T47D (cell line): ENCODE results near the gene NECAB2.

Experiments used
- DNase-seq, 2 experiments: peaks; one replicate each; pipeline versions ENCODE4 v3.0.0 to v3.0.0-alpha.2; 2011 to 2012; ENCODE audit warnings: low read depth in 1 of 2, low spot score in 1 of 2
- JUND ChIP-seq: IDR thresholded peaks from 2 replicates; pipeline ENCODE4 v1.6.1; 2012; ENCODE audit warnings: low read depth
- in situ Hi-C: cut with HindIII; loops from 2 replicates; pipeline ENCODE4 v1.10.0; 2016; ENCODE audit warnings: low sequenced_read_pairs, low pct_unique_long_range_greater_than_20kb

NECAB2 gene

GRCh38 chr16:83977056-83977815 lies 9.2 kb downstream of the NECAB2 start:
- no peak for TF ChIP-seq JUND
- no peak for DNase-seq
- in situ Hi-C loops: no loop called here

GRCh38 chr16:83978401-83978904 lies 10.4 kb downstream of the NECAB2 start:
- in situ Hi-C loops: no loop called here
- no peak for DNase-seq
- no peak for TF ChIP-seq JUND

- no peak for DNase-seq
- in situ Hi-C loops: no loop called here
- no peak for TF ChIP-seq JUND
Measured at GRCh38 chr16:83979441-83979840, 11.4 kb downstream of the NECAB2 start.

- in situ Hi-C loops: no loop called here
- TF ChIP-seq JUND: no peak
- no peak for DNase-seq
Measured at GRCh38 chr16:83980794-83981193, 12.8 kb downstream of the NECAB2 start.

GRCh38 chr16:83981799-83982198 lies 13.8 kb downstream of the NECAB2 start:
- no peak for DNase-seq
- TF ChIP-seq JUND: no peak
- in situ Hi-C loops: no loop called here

GRCh38 chr16:83983491-83983890 lies 15.4 kb downstream of the NECAB2 start:
- no peak for DNase-seq
- no peak for TF ChIP-seq JUND
- in situ Hi-C loops: no loop called here

GRCh38 chr16:83989300-83989699 lies 21.3 kb downstream of the NECAB2 start:
- in situ Hi-C loops: no loop called here
- TF ChIP-seq JUND: no peak

GRCh38 chr16:83990492-83990891 lies 22.4 kb downstream of the NECAB2 start:
- no peak for TF ChIP-seq JUND
- no peak for DNase-seq
- in situ Hi-C loops: no loop called here

More at GRCh38 chr16:83989300-83989699, 21.3 kb downstream of the NECAB2 start:
- DNase-seq: no peak

- in situ Hi-C loops: no loop called here
Measured at GRCh38 chr16:83992624-83993023, 24.6 kb downstream of the NECAB2 start.

GRCh38 chr16:83994087-83994486 lies 26.0 kb downstream of the NECAB2 start:
- TF ChIP-seq JUND: no peak
- DNase-seq: peak in 1 of 2 experiments; percentile 57
- in situ Hi-C loops: no loop called here

More at GRCh38 chr16:83992624-83993023, 24.6 kb downstream of the NECAB2 start:
- peak in 1 of 2 experiments; percentile 45 for DNase-seq
- TF ChIP-seq JUND: no peak

- in situ Hi-C loops: no loop called here
- no peak for DNase-seq
- TF ChIP-seq JUND: no peak
Measured at GRCh38 chr16:83994703-83995102, 26.7 kb downstream of the NECAB2 start.

GRCh38 chr16:83995754-83996153 lies 27.7 kb downstream of the NECAB2 start:
- no peak for TF ChIP-seq JUND
- no peak for DNase-seq
- in situ Hi-C loops: no loop called here

GRCh38 chr16:83996481-83997252 lies 28.6 kb downstream of the NECAB2 start:
- in situ Hi-C loops: no loop called here
- DNase-seq: peak in 1 of 2 experiments; percentile 35
- no peak for TF ChIP-seq JUND
